ENCODE measurements around the gene MS4A6E.

- peak; percentile 86 for TF ChIP-seq CTCF (IDR thresholded peaks at IDR 0.05)
- no peak for TF ChIP-seq NR3C1 (CRISPR knock-in tag; conservative IDR thresholded peaks at IDR 0.05; ENCODE audit: low read depth)
- TF ChIP-seq STAT6 (CRISPR knock-in tag; conservative IDR thresholded peaks at IDR 0.05; ENCODE audit: low read depth) = no peak
- TF ChIP-seq TEAD4 (CRISPR knock-in tag; IDR thresholded peaks at IDR 0.05) = no peak
These were observed 7.1 kb downstream of the MS4A6E start for GRCh38 chr11:60334005-60334620.
